K562 (cell line): Measurements from ENCODE around the gene PSMC3IP. TPM values are rescaled to one million over a fixed set of nuclear protein-coding genes. Genes with fewer than 3 reads are reported as not detected.
"Not testable (repeated sequence)": the region's sequence is repeated elsewhere in the genome, so short reads cannot be mapped to it uniquely, and the experiment has no call there.

Experiments used
- ATAC-seq: fragments of 200-7000 bp; cut with Tn5 transposase; 3 replicates; pipeline ENCODE4 v1.9.1; 2020; ENCODE audit warnings: moderate library complexity
- BruUV-seq: library from RNA; stranded (reverse); fragments of 400-500 nt; replicated peaks from 2 replicates; lab custom pipeline; 2021; lab: Mats Ljungman, UMichigan
- CTCF ChIA-PET: fragments of 300-600 bp; formaldehyde crosslinking; extraction: SDS; loops from one replicate; lab custom pipeline; 2021; ENCODE audit warnings: low intra/inter-chr PET ratio; lab: Yijun Ruan, JAX
- POLR2A ChIA-PET: fragments of 300-600, 350-650 bp; sonication (Branson Sonifier 250); formaldehyde crosslinking; extraction: SDS; loops from one replicate; lab custom pipeline; 2021; ENCODE audit warnings: antibody characterized with exemption, inconsistent platforms; lab: Yijun Ruan, JAX
- DNase-seq, 4 experiments: peaks; one replicate each; pipeline versions ENCODE4 v3.0.0 to v3.0.0-alpha.2; 2011 to 2018; ENCODE audit warnings: low spot score in 3 of 4, mixed read lengths in 3 of 4; ENCODE audit errors: extremely low read depth in 1 of 4
- FAIRE-seq: peaks from 2 replicates; lab custom pipeline; 2011; peaks lifted over from hg19 to GRCh38; lab: Jason Lieb, UNC
- H2AFZ ChIP-seq: 2 replicates; pipeline ENCODE4 v1.6.0; 2011; ENCODE audit warnings: low read depth, low read length, control low read depth, inconsistent platforms
- H3K27ac ChIP-seq: fragments of 200-600 bp; 3 replicates; pipeline ENCODE4 v1.8.0; 2011; ENCODE audit warnings: low read depth, mild to moderate bottlenecking, control low read depth, inconsistent platforms, low read length, moderate library complexity, mixed read lengths; ENCODE audit errors: extremely low read depth
- H3K27me3 ChIP-seq, 2 experiments: fragments of 300-600 bp in 1 of 2; 2 replicates in 1 of 2; 3 replicates in 1 of 2; pipeline versions ENCODE4 v1.6.0 to v1.8.0; 2011; ENCODE audit warnings: inconsistent platforms in 2 of 2, low read length in 2 of 2, mild to moderate bottlenecking in 1 of 2, mixed read lengths in 1 of 2, moderate library complexity in 1 of 2; ENCODE audit not compliant: control insufficient read depth in 2 of 2, insufficient read depth in 2 of 2
- H3K36me3 ChIP-seq: fragments of 300-600 bp; 3 replicates; pipeline ENCODE4 v1.8.0; 2011; ENCODE audit warnings: mild to moderate bottlenecking, low read length, inconsistent platforms; ENCODE audit not compliant: control insufficient read depth, insufficient read depth
- H3K4me1 ChIP-seq, 2 experiments: fragments of 200-600 bp in 1 of 2; replicated peaks in 1 of 2; 2 replicates in 1 of 2; 3 replicates in 1 of 2; pipeline versions ENCODE4 v1.5.1 to v1.8.0; 2011; ENCODE audit warnings: inconsistent platforms in 2 of 2, low read length in 2 of 2, mild to moderate bottlenecking in 1 of 2, mixed read lengths in 1 of 2, moderate library complexity in 1 of 2; ENCODE audit not compliant: control insufficient read depth in 2 of 2, insufficient read depth in 2 of 2
- H3K4me2 ChIP-seq: 2 replicates; pipeline ENCODE4 v1.6.1; 2011; ENCODE audit warnings: low read length, control low read depth, inconsistent platforms, mixed read lengths; ENCODE audit not compliant: insufficient read depth
- H3K4me3 ChIP-seq: fragments of 200-600 bp; sonication (generic), shearing (Covaris generic); 2 replicates; pipeline ENCODE4 v1.5.1; 2016; ENCODE audit warnings: control low read depth, inconsistent platforms
- H3K79me2 ChIP-seq: fragments of 200-600 bp; 3 replicates; pipeline ENCODE4 v1.8.0; 2011; ENCODE audit warnings: low read length, inconsistent platforms; ENCODE audit not compliant: control insufficient read depth, insufficient read depth
- H3K9ac ChIP-seq, 2 experiments: 2 replicates each; pipeline versions ENCODE4 v1.6.0 to v1.6.1; 2011; ENCODE audit warnings: low read depth in 2 of 2, low read length in 2 of 2, control low read depth in 1 of 2, inconsistent platforms in 1 of 2, mild to moderate bottlenecking in 1 of 2, mixed read lengths in 1 of 2; ENCODE audit not compliant: insufficient read depth in 1 of 2
- H3K9me1 ChIP-seq: one replicate; pipeline ENCODE4 v1.6.0; 2011; ENCODE audit warnings: inconsistent platforms, mild to moderate bottlenecking, low read length, moderate library complexity; ENCODE audit not compliant: control insufficient read depth, insufficient read depth
- H3K9me3 ChIP-seq: replicated peaks from 2 replicates; pipeline ENCODE4 v1.5.1; 2011; ENCODE audit warnings: low read depth, low read length, inconsistent platforms; ENCODE audit not compliant: control insufficient read depth, insufficient read depth
- H4K20me1 ChIP-seq: replicated peaks from 2 replicates; pipeline ENCODE4 v1.6.1; 2011; ENCODE audit warnings: low read length, inconsistent platforms, mixed read lengths; ENCODE audit not compliant: control insufficient read depth, insufficient read depth
- ARID1B ChIP-seq: fragments of 450-650 bp; IDR thresholded peaks from 2 replicates; pipeline ENCODE4 v1.6.1; 2016; ENCODE audit warnings: antibody characterized with exemption, mild to moderate bottlenecking, inconsistent platforms
- ATF1 ChIP-seq, 2 experiments: fragments of 450-650 bp in 1 of 2; IDR thresholded peaks; 2 replicates each; pipeline ENCODE4 v1.6.1; 2016; ENCODE audit warnings: missing compliant biosample characterization in 1 of 2, missing genetic modification characterization in 1 of 2
- CBFA2T3 ChIP-seq: fragments of 450-650 bp; IDR thresholded peaks from 2 replicates; pipeline ENCODE4 v1.6.1; 2017
- CREB1 ChIP-seq, 2 experiments: sonication (generic) in 1 of 2; formaldehyde crosslinking in 1 of 2; IDR thresholded peaks; 2 replicates each; pipeline versions ENCODE4 v1.6.1 to v1.8.0; 2012 to 2022; ENCODE audit warnings: inconsistent platforms in 1 of 2, mild to moderate bottlenecking in 1 of 2, missing genetic modification reagents in 1 of 2, moderate library complexity in 1 of 2
- DPF2 ChIP-seq: fragments of 450-650 bp; IDR thresholded peaks from 2 replicates; pipeline ENCODE4 v1.6.1; 2016
- EGR1 ChIP-seq: fragments of 450-650 bp; conservative IDR thresholded peaks from 2 replicates; pipeline ENCODE4 v1.6.1; 2017; ENCODE audit warnings: mild to moderate bottlenecking
- HDAC1 ChIP-seq, 2 experiments: fragments of 450-650 bp; IDR thresholded peaks; 2 replicates each; pipeline ENCODE4 v1.6.1; 2016 to 2017; ENCODE audit warnings: inconsistent platforms in 1 of 2, mild to moderate bottlenecking in 1 of 2, moderate library complexity in 1 of 2
- HDAC2 ChIP-seq: fragments of 450-650 bp; IDR thresholded peaks from 2 replicates; pipeline ENCODE4 v1.6.1; 2016; ENCODE audit warnings: mild to moderate bottlenecking
- MNT ChIP-seq, 2 experiments: fragments of 450-650 bp; conservative IDR thresholded peaks; 2 replicates each; pipeline ENCODE4 v1.6.1; 2017; ENCODE audit warnings: mild to moderate bottlenecking in 2 of 2, moderate library complexity in 2 of 2
- NCOR1 ChIP-seq: fragments of 450-650 bp; IDR thresholded peaks from 2 replicates; pipeline ENCODE4 v1.6.1; 2016; ENCODE audit warnings: mild to moderate bottlenecking, moderate library complexity
- NKRF ChIP-seq: fragments of 450-650 bp; IDR thresholded peaks from 2 replicates; pipeline ENCODE4 v1.6.1; 2016; ENCODE audit warnings: borderline replicate concordance
- POU5F1 ChIP-seq: fragments of 150-350 bp; IDR thresholded peaks from 2 replicates; pipeline ENCODE4 v1.6.1; 2014; ENCODE audit warnings: borderline replicate concordance, low read length, low read depth, mild to moderate bottlenecking; ENCODE audit not compliant: partially characterized antibody
- SAP30 ChIP-seq: fragments of 200-600 bp; sonication (generic); IDR thresholded peaks from 2 replicates; pipeline ENCODE4 v1.6.1; 2012; ENCODE audit warnings: borderline replicate concordance, low read depth, mild to moderate bottlenecking, moderate library complexity, low read length, control low read depth, inconsistent platforms; ENCODE audit not compliant: insufficient read depth, poor library complexity, severe bottlenecking
- SMARCE1 ChIP-seq: fragments of 450-650 bp; IDR thresholded peaks from 2 replicates; pipeline ENCODE4 v1.7.1; 2016; ENCODE audit warnings: mild to moderate bottlenecking
- TAF1 ChIP-seq: IDR thresholded peaks from 2 replicates; pipeline ENCODE4 v1.6.1; 2011; ENCODE audit warnings: mild to moderate bottlenecking, low read length, moderate library complexity; ENCODE audit not compliant: insufficient read depth, control insufficient read depth, severe bottlenecking; ENCODE audit errors: extremely low read depth
- XRCC5 ChIP-seq: fragments of 200-400 bp; formaldehyde crosslinking; IDR thresholded peaks from 2 replicates; pipeline ENCODE4 v1.6.1; 2017; ENCODE audit warnings: low read depth, mild to moderate bottlenecking, low read length
- WGBS: fragments of 100-300 bp; shearing (Covaris generic); methylation state at CpG from one replicate; pipeline ENCODE4 v1.1.6; 2016; ENCODE audit warnings: low coverage, mixed read lengths; ENCODE audit not compliant: insufficient coverage; ENCODE audit errors: missing lambda C conversion rate; 5-methylcytosine and 5-hydroxymethylcytosine counted together
- in situ Hi-C: fragments of 300-500 bp; cut with MboI; formaldehyde crosslinking; loops from 4 replicates; pipeline ENCODE4 v1.15.0; 2018; ENCODE audit warnings: inconsistent platforms, mixed read lengths
- intact Hi-C: fragments of 100-400 bp; cut with micrococcal nuclease; formaldehyde crosslinking; loops from 2 replicates; pipeline ENCODE4 v1.14.2; 2022
- polyA plus RNA-seq, 8 experiments: library from polyadenylated mRNA; depleted of rRNA in 4 of 8; stranded (reverse) in 5 of 8; unstranded in 3 of 8; fragments of >200 nt; fragmentation: Nextera tagmentation in 2 of 8; fragmentation: Illumina TruSeq in 1 of 8; extraction: Ambion mirVana in 2 of 8; extraction: Trizol in 1 of 8; gene quantifications; 2 replicates each; pipeline versions ENCODE4 v1.2.1 to v1.2.3, GENCODE V29; 2011 to 2014; ENCODE audit warnings: inconsistent platforms in 1 of 8, missing spikeins in 1 of 8
- total RNA-seq, 7 experiments: library from RNA; depleted of rRNA in 6 of 7; stranded (reverse); fragments of >200 nt in 6 of 7; fragmentation: Illumina TruSeq in 2 of 7; extraction: Trizol in 2 of 7; gene quantifications; 2 replicates each; pipeline versions ENCODE4 v1.2.1 to v1.2.3, GENCODE V29; 2011 to 2021; ENCODE audit warnings: low replicate concordance in 1 of 7

PSMC3IP gene
- total and polyA plus RNA-seq, 9 of the 15 experiments (the other 6 are each of a cell fraction or from before 2014, with no cell fraction given): 13.8 to 65.6 (median 32.8) TPM

- TSS peak; percentile 70 for BruUV-seq
- FAIRE-seq (peak; percentile 78), DNase-seq (peak; percentile 55 to 62 (median 60)), ATAC-seq (peak; percentile 33)
- WGBS: 21% methylated on average over 24 of the region's 42 CpGs
- intact Hi-C loops: loop anchor here (5.0 kb wide), 1 partner anchor 67 kb away; the partner anchor contains the start of gene PLEKHH3
- Histone ChIP-seq H3K27ac (peak overlapping the region; percentile 82), H2AFZ (peak overlapping the region; percentile 84), H3K9ac (peak overlapping the region; percentile 89 to 92), H3K4me3 (peak overlapping the region; percentile 95), H3K4me2 (peak overlapping the region; percentile 92), H3K36me3 (peaks cover 44% of the 10 kb centered on the region), H3K79me2 (peaks cover 50% of the 10 kb centered on the region), H3K4me1 (peaks cover 16 to 21% of the 10 kb centered on the region in 2 experiments; a peak in 4 of 5 replicates)
- POLR2A ChIA-PET: interaction anchor here (0.6 to 2.8 kb wide), 13 partner anchors 9 to 827 kb away, joined by 3 to 31 read pairs (median 4); no protein-coding TSS in a partner anchor
- H4K20me1 ChIP-seq; in situ Hi-C loops; CTCF ChIA-PET; H3K9me3 ChIP-seq; H3K9me1 ChIP-seq; H3K27me3 ChIP-seq; TF ChIP-seq CREB1 (IDR thresholded peaks at IDR 0.05); ATF1 (CRISPR knock-in tag; IDR thresholded peaks at IDR 0.05): not testable (repeated sequence)
- TF ChIP-seq HDAC1 (IDR thresholded peaks at IDR 0.05) (peak in 1 of 2 experiments; percentile 67; a peak in 1 of 4 replicates), SAP30 (peak; percentile 36), MNT (conservative IDR thresholded peaks at IDR 0.05) (peak in 1 of 2 experiments; percentile 4; a peak in 1 of 4 replicates), CBFA2T3 (peak; percentile 73), DPF2 (peak; percentile 51; the same call in 1 of the 2 replicates), TAF1 (peak; percentile 11), POU5F1 (peak; percentile 33), EGR1 (peak; percentile 45; the same call in 1 of the 2 replicates), CREB1 (CRISPR knock-in tag; IDR thresholded peaks at IDR 0.05) (0 out of 2 replicates have a peak, but pooled peaks have one; percentile 16), HDAC2 (0 out of 2 replicates have a peak, but pooled peaks have one; percentile 26), ARID1B (peak; percentile 59), NKRF (0 out of 2 replicates have a peak, but pooled peaks have one; percentile 41), NCOR1 (peak; percentile 16; the same call in 1 of the 2 replicates), XRCC5 (0 out of 2 replicates have a peak, but pooled peaks have one; percentile 14), SMARCE1 (peak; percentile 60; the same call in 1 of the 2 replicates), ATF1 (tag; IDR thresholded peaks at IDR 0.05) (0 out of 2 replicates have a peak, but pooled peaks have one; percentile 9)
Observed at GRCh38 chr17:42609814-42610801, 32.6 kb upstream of the PSMC3IP start.
